Measurements from ENCODE around the gene CYP3A5.

DNA sequence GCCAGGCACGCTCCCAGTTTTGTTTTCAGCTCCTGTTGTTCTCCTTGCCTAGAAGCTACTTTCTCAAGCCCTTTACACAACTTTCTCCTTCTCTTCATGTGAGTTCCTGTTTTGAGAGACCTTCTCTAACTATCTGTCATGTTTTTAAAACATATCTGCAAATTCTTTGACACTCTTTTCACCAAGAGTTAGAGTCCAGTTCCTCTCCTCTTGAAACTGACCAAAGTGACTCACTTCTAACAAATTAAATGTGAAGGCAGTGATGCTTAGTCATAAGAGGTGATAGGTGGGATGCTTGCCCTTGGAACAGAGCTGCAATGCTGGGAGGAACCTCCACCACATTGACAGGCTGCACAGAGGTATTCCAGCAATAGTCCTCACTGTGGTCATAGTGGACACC lies 37.8 kb downstream of the CYP3A5 start:
- TF ChIP-seq CTCF (IDR thresholded peaks at IDR 0.05) = no peak
- TF ChIP-seq POLR2AphosphoS5 (IDR thresholded peaks at IDR 0.05) = no peak
- no peak for TF ChIP-seq POLR2A (IDR thresholded peaks at IDR 0.05)
- no peak for TF ChIP-seq EP300 (IDR thresholded peaks at IDR 0.05)
